Endothelial cell (in vitro differentiated cells): ENCODE measurements around the gene IKBKG. TPM values are rescaled to one million over a fixed set of nuclear protein-coding genes. Genes with fewer than 3 reads are reported as not detected.

Experiments used
- DNase-seq: peaks from one replicate; pipeline ENCODE4 v3.0.0; 2021; ENCODE audit warnings: low spot score
- H3K27ac Mint-ChIP-seq: one replicate; pipeline ENCODE4 v1.8.0; 2021; ENCODE audit warnings: mixed read lengths, inconsistent platforms; ENCODE audit not compliant: unreplicated experiment
- H3K27me3 Mint-ChIP-seq: one replicate; pipeline ENCODE4 v1.8.0; 2021; ENCODE audit warnings: mild to moderate bottlenecking, moderate library complexity, mixed read lengths, inconsistent platforms; ENCODE audit not compliant: unreplicated experiment
- H3K36me3 Mint-ChIP-seq: one replicate; pipeline ENCODE4 v1.8.0; 2021; ENCODE audit warnings: mild to moderate bottlenecking, low read depth, mixed read lengths, inconsistent platforms; ENCODE audit not compliant: unreplicated experiment
- H3K4me1 Mint-ChIP-seq: one replicate; pipeline ENCODE4 v1.8.0; 2021; ENCODE audit warnings: mild to moderate bottlenecking, mixed read lengths, inconsistent platforms; ENCODE audit not compliant: unreplicated experiment
- H3K4me3 Mint-ChIP-seq: one replicate; pipeline ENCODE4 v1.8.0; 2021; ENCODE audit warnings: mild to moderate bottlenecking, mixed read lengths, inconsistent platforms; ENCODE audit not compliant: unreplicated experiment
- H3K9me3 Mint-ChIP-seq: one replicate; pipeline ENCODE4 v1.8.0; 2021; ENCODE audit warnings: mixed read lengths, inconsistent platforms; ENCODE audit not compliant: unreplicated experiment
- CTCF ChIP-seq: fragments of 200-600 bp; sonication (generic); IDR thresholded peaks from one replicate; pipeline ENCODE4 v1.5.0; 2021; ENCODE audit warnings: antibody characterized with exemption; ENCODE audit not compliant: unreplicated experiment
- total RNA-seq: library from RNA; stranded (reverse); fragmentation: NEBNext Ultra II Directional; extraction: Animal tissue kit (Norgen Biotek cat#: 25700); gene quantifications from one replicate; pipeline ENCODE4 v1.2.1, GENCODE V29; 2021; ENCODE audit not compliant: unreplicated experiment

The IKBKG gene
- total RNA-seq, 1 donor from 2014 or later, result 23.0 TPM

DNA sequence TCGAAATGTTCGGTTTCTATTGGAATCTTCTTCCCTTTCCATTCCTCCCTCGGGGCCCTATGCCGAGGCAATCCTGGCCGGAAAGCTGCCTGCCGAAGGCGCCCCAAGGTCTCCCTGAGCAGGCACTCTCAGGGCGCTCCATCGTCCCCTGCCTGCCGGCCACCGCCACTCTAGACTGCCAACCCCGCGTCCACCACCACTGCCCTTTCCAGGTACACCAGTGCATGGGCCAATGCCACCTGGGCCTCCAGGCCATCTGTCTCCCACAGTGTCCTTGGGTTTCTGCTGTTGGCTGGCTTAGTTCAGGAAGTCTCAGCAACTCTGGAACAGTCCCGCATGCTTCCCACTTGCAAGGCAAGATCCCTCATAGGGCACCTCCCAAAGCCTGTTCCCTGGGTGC lies 52.1 kb downstream of the IKBKG start:
- no peak for DNase-seq
- Mint-ChIP-seq H3K27ac (no peak overlapping the region), H3K4me1 (peaks cover 2% of the 10 kb centered on the region), H3K27me3 (peaks cover 2% of the 10 kb centered on the region), H3K4me3 (no peak overlapping the region), H3K9me3 (no peaks in the 10 kb centered on the region), H3K36me3 (no peaks in the 10 kb centered on the region)
- TF ChIP-seq CTCF, result no peak

DNA sequence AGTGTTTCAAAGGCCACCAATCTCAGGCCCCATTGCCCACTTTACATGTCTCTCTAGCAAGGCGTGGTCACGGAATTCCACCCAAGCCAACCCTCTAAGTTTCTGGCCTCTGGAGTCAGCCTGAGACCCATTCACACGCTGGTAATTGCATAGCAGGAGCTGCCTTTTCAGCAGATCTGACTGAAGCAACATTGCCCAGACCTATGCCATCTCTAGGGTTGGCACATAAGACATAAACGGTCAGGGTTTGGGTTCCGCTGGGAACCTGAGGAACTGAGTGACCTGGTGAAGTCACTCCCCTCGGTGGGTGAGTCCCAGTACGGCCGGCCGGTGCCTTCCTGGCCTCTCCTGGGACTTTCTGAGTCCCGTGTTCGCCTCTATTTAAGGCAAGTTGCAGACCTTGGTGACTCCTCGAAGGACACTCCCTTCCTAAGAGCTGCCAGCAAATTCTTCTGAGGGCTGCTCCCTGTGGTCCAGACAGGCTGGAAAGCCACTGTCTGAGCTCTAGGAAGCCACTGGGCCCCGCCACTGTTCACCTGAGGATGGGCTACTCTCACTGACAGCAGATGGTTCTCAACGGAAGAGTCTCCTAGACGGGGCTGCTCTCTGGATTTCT lies 53.4 kb downstream of the IKBKG start:
- Mint-ChIP-seq H3K4me3 (no peak overlapping the region), H3K27me3 (peaks cover 2% of the 10 kb centered on the region), H3K9me3 (no peaks in the 10 kb centered on the region), H3K27ac (no peak overlapping the region), H3K36me3 (no peaks in the 10 kb centered on the region), H3K4me1 (peaks cover 2% of the 10 kb centered on the region)
- no peak for DNase-seq
- no peak for TF ChIP-seq CTCF

DNA sequence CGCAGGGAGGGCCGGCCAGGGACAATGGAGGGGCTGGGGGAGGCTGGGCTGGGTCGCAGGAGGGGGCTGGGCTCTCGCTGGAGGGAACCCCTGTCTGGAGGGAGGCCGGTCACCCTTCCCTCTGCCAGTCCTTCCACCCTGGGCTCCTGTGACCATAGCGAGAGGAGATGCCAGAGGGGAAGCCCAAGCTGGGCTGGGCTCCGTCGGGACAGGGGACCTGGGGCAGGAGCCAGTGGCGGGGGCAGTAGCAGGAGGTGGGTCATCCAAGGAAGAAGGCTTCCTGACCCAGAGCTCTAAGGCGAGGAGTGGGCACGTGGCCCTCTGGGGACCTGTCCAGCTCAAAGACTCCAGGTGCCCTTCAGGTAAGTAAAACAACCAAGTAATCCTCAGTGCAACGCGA lies 54.8 kb downstream of the IKBKG start:
- Mint-ChIP-seq H3K4me3 (no peak overlapping the region), H3K4me1 (peaks cover 2% of the 10 kb centered on the region), H3K9me3 (no peaks in the 10 kb centered on the region), H3K27ac (no peak overlapping the region), H3K36me3 (no peaks in the 10 kb centered on the region), H3K27me3 (peaks cover 6% of the 10 kb centered on the region)
- no peak for DNase-seq
- no peak for TF ChIP-seq CTCF

GRCh38 chrX:154602766-154603437 lies 55.5 kb downstream of the IKBKG start:
- Mint-ChIP-seq H3K36me3 (no peaks in the 10 kb centered on the region), H3K27ac (peak overlapping the region; percentile 48), H3K9me3 (no peaks in the 10 kb centered on the region), H3K4me1 (peaks cover 2% of the 10 kb centered on the region), H3K4me3 (no peak overlapping the region), H3K27me3 (peaks cover 6% of the 10 kb centered on the region)
- TF ChIP-seq CTCF, result no peak
- DNase-seq, result no peak
